ENCODE measurements around the gene MYO1H.

DNA sequence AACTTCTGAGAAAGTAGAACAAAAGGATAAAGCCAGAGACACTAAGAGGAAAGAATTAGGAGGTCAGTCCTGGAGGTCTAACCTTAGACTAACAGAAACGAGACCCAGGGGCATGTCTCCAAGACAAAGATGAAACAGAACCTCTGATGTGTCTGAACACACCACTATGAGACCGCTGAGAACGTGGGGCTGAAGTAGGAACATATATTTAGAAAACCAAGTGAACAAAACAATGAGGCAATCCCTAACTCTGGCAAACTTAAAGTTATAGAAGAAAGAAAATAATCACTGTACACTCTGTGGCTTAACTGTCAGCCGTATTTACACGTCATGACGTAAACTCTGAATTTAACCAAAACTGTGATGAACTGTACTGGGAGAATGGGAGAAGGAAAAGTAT is 111.5 kb downstream of the MYO1H start:
- TF ChIP-seq POU5F1 (IDR thresholded peaks at IDR 0.05; ENCODE audit: low read depth, low read length) (no peak), SUZ12 (IDR thresholded peaks at IDR 0.05; ENCODE audit: low read length) (no peak), BRCA1 (IDR thresholded peaks at IDR 0.05; ENCODE audit: low read depth, low read length) (no peak), NRF1 (IDR thresholded peaks at IDR 0.05; ENCODE audit: low read depth, low read length) (no peak), PHF8 (conservative IDR thresholded peaks at IDR 0.05; ENCODE audit: low read depth, low read length) (no peak), SP2 (IDR thresholded peaks at IDR 0.05; ENCODE audit: low read length) (no peak), MAFK (IDR thresholded peaks at IDR 0.05; ENCODE audit: low read depth, low read length) (no peak), RFX5 (IDR thresholded peaks at IDR 0.05; ENCODE audit: borderline replicate concordance, low read depth, low read length) (no peak), GABPA (IDR thresholded peaks at IDR 0.05; ENCODE audit: borderline replicate concordance, insufficient read depth, low read length) (no peak)
- TF ChIP-seq, protein P1, sequence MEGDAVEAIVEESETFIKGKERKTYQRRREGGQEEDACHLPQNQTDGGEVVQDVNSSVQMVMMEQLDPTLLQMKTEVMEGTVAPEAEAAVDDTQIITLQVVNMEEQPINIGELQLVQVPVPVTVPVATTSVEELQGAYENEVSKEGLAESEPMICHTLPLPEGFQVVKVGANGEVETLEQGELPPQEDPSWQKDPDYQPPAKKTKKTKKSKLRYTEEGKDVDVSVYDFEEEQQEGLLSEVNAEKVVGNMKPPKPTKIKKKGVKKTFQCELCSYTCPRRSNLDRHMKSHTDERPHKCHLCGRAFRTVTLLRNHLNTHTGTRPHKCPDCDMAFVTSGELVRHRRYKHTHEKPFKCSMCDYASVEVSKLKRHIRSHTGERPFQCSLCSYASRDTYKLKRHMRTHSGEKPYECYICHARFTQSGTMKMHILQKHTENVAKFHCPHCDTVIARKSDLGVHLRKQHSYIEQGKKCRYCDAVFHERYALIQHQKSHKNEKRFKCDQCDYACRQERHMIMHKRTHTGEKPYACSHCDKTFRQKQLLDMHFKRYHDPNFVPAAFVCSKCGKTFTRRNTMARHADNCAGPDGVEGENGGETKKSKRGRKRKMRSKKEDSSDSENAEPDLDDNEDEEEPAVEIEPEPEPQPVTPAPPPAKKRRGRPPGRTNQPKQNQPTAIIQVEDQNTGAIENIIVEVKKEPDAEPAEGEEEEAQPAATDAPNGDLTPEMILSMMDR (IDR thresholded peaks at IDR 0.05; ENCODE audit: control extremely low read depth in 1 of 3, insufficient read depth in 1 of 3, low read depth in 1 of 3, low read length in 3 of 3), result no peak
